HepG2 (cell line): ENCODE data around the gene C13orf46.

Source experiments
- CREB3 ChIP-seq: sonication (generic); formaldehyde crosslinking; IDR thresholded peaks from 2 replicates; pipeline ENCODE4 v1.5.0; 2020; ENCODE audit warnings: missing genetic modification reagents
- HDAC6 ChIP-seq: fragments of 200-600 bp; sonication (generic); IDR thresholded peaks from 2 replicates; pipeline ENCODE4 v1.7.0; 2017; ENCODE audit warnings: mild to moderate bottlenecking, antibody characterized with exemption, low read length, low read depth
- POLR2A ChIP-seq, 2 experiments: IDR thresholded peaks; 2 replicates each; pipeline ENCODE4 v1.6.1; 2011; ENCODE audit warnings: low read depth in 2 of 2, low read length in 2 of 2, mild to moderate bottlenecking in 1 of 2, moderate library complexity in 1 of 2; ENCODE audit not compliant: insufficient read depth in 1 of 2
- TCF7 ChIP-seq: sonication (generic); IDR thresholded peaks from 2 replicates; pipeline ENCODE4 v1.6.1; 2016; ENCODE audit warnings: antibody characterized with exemption, low read depth
- ZFP36 ChIP-seq: fragments of 150-350 bp; IDR thresholded peaks from 2 replicates; pipeline ENCODE4 v1.6.1; 2018; ENCODE audit warnings: borderline replicate concordance, low read length, low read depth; ENCODE audit not compliant: partially characterized antibody
- ZNF253 ChIP-seq: sonication (generic); formaldehyde crosslinking; IDR thresholded peaks from 2 replicates; pipeline ENCODE4 v1.8.0; 2022; ENCODE audit warnings: mild to moderate bottlenecking, missing genetic modification reagents, borderline replicate concordance
- ZNF75D ChIP-seq: sonication (generic); formaldehyde crosslinking; IDR thresholded peaks from 2 replicates; pipeline ENCODE4 v1.8.1; 2023; ENCODE audit warnings: missing genetic modification reagents, mild to moderate bottlenecking, borderline replicate concordance
- TF ChIP-seq, protein P1 (sequence below): sonication (generic); formaldehyde crosslinking; IDR thresholded peaks from 2 replicates; pipeline ENCODE4 v1.4.0; 2020; ENCODE audit warnings: missing genetic modification reagents

- TF ChIP-seq, protein P1, sequence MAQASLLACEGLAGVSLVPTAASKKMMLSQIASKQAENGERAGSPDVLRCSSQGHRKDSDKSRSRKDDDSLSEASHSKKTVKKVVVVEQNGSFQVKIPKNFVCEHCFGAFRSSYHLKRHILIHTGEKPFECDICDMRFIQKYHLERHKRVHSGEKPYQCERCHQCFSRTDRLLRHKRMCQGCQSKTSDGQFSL (CRISPR knock-in tag): no peak
- TF ChIP-seq ZNF253 (CRISPR knock-in tag): no peak
- no peak for TF ChIP-seq POLR2A (IDR thresholded peaks at IDR 0.05; ENCODE audit: insufficient read depth in 1 of 2, low read depth in 2 of 2, low read length in 2 of 2)
- no peak for TF ChIP-seq TCF7
- no peak for TF ChIP-seq ZFP36
- TF ChIP-seq ZNF75D (CRISPR knock-in tag): no peak
- no peak for TF ChIP-seq HDAC6
- TF ChIP-seq CREB3: no peak
These were observed 7.3 kb upstream of the C13orf46 start for GRCh38 chr13:113981194-113981605.
